GM23248 (cell line): ENCODE results near the gene GJB4.

ENCODE experiments used
- EZH2 ChIP-seq: fragments of 200-600 bp; sonication (generic); IDR thresholded peaks from 2 replicates; pipeline ENCODE4 v1.6.1; 2018; ENCODE audit warnings: antibody characterized with exemption, mild to moderate bottlenecking; ENCODE audit not compliant: insufficient read depth, poor library complexity, severe bottlenecking
- EZH2phosphoT487 ChIP-seq: fragments of 200-600 bp; sonication (generic); IDR thresholded peaks from 2 replicates; pipeline ENCODE4 v1.6.1; 2018; ENCODE audit warnings: antibody characterized with exemption, moderate library complexity, mild to moderate bottlenecking, low read depth; ENCODE audit not compliant: insufficient read depth

GRCh38 chr1:34714386-34714785 is 45.2 kb upstream of the GJB4 start:
- TF ChIP-seq EZH2, result no peak
- no peak for TF ChIP-seq EZH2phosphoT487
